ENCODE results near the gene CHRNA9. TPM values are rescaled to one million over a fixed set of nuclear protein-coding genes. Genes with fewer than 3 reads are reported as not detected.

Gene CHRNA9
- total and polyA plus RNA-seq, 2 donors (not counting 1 experiment from before 2014, with no cell fraction given), result 0.07 TPM; not detected in 1

DNA sequence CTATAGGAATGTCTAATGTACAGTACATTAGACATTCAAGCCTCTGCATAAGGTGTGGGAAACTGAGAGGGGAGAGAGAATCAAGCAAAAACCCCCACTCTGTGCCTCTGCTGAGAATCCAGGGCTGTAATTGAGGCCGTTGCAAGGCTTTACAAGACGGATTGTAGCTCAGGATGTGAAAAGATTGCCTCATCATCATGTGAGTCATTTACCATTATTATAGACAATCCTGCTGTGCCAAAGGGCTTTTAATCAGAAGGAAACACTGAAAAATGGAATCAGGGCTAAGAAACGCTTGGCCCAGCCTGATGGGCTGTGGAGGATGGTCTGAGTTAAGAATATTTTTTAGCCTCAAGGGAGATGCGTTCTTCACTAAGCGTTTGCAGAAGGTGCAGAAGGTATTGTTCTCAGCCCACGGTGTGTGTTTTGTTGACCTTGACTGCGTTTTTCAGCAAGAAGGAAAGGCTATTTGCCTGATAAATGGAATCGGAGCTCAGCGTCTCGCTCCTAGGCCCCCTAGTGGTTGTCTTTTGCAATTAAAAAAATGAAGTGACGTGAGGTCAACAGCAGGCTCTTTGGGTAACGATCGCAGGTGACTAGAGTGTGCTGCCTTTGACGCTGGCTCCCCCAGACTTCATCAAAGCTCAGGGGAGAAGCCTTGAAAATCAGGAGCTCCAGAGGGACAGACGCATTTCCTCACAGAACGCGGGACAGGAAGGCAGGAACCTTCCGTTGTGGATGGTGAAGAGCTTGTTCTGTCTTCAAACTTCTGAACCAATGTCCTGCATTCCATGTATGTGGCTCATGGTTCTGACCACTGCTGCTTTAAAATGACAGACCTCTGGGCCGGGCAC, 18.1 kb upstream of the CHRNA9 start:
- Histone ChIP-seq H3K27ac (ENCODE audit: low read length in 2 of 2) (peak overlapping the region; percentile 57 to 78), H2AFZ (ENCODE audit: insufficient read depth, low read depth, low read length, poor library complexity, severe bottlenecking) (peak overlapping the region; percentile 89), H3K4me1 (ENCODE audit: control insufficient read depth in 2 of 2, insufficient read depth in 2 of 2, low read length in 2 of 2) (peaks cover 18 to 20% of the 10 kb centered on the region in 2 donors), H3K9ac (ENCODE audit: low read length) (peak overlapping the region; percentile 43), H4K20me1 (ENCODE audit: control insufficient read depth, insufficient read depth, low read length, poor library complexity, severe bottlenecking) (no peaks in the 10 kb centered on the region), H3K9me3 (ENCODE audit: control extremely low read depth in 1 of 3, control insufficient read depth in 2 of 3, insufficient read depth in 1 of 3, low read length in 2 of 3) (no peaks in the 10 kb centered on the region), H3K4me2 (replicated peaks; ENCODE audit: low read depth, low read length, poor library complexity, severe bottlenecking) (peak overlapping the region; percentile 70), H3K79me2 (ENCODE audit: control insufficient read depth, insufficient read depth, low read length) (peaks cover 8% of the 10 kb centered on the region), H3K27me3 (replicated peaks in 1 of 4; ENCODE audit: control extremely low read depth in 1 of 4, control insufficient read depth in 3 of 4, insufficient read depth in 4 of 4, low read length in 3 of 4) (no peaks in the 10 kb centered on the region), H3K36me3 (replicated peaks in 1 of 2; ENCODE audit: control extremely low read depth in 1 of 2, control insufficient read depth in 1 of 2, extremely low read depth in 1 of 2, insufficient read depth in 2 of 2, low read length in 1 of 2) (no peaks in the 10 kb centered on the region), H3K4me3 (ENCODE audit: control extremely low read depth in 1 of 5, extremely low read depth in 1 of 5, insufficient read depth in 1 of 5, low read depth in 2 of 5, low read length in 4 of 5) (peak overlapping the region; percentile 25 to 62 (median 58))
- H3K4me1 Mint-ChIP-seq, result peaks cover 32% of the 10 kb centered on the region
- 14% methylated on average over 17 of the region's 19 CpGs for WGBS (ENCODE audit: insufficient coverage)
- H3K4me3 Mint-ChIP-seq, result peak overlapping the region; percentile 83
- DNase-seq, result peak; percentile 87
- no peaks in the 10 kb centered on the region for H3K27me3 Mint-ChIP-seq
- peak overlapping the region; percentile 85 for H3K27ac Mint-ChIP-seq
- ATAC-seq (ENCODE audit: low read depth), result peak; percentile 84
- intact Hi-C loops (cut with micrococcal nuclease), result loop anchor here (1.0 to 2.0 kb wide), 5 partner anchors 8 to 260 kb away; partner anchors contain the start of gene N4BP2
- POLR2A ChIA-PET, result interaction anchor here (0.5 to 1.3 kb wide), 11 partner anchors 8 to 234 kb away, joined by 3 to 6 read pairs (median 3); no protein-coding TSS in a partner anchor
- H3K9me3 Mint-ChIP-seq (ENCODE audit: insufficient read depth), result no peaks in the 10 kb centered on the region
- CTCF ChIA-PET, result interaction anchor here (0.6 to 6.1 kb wide), 68 partner anchors 7 to 848 kb away, joined by 3 to 69 read pairs (median 4); partner anchors contain the start of genes N4BP2 and RHOH
- TF ChIP-seq EZH2 (IDR thresholded peaks at IDR 0.05; ENCODE audit: borderline replicate concordance, insufficient read depth, low read depth, low read length, poor library complexity, severe bottlenecking), result no peak
- TF ChIP-seq, protein P1, sequence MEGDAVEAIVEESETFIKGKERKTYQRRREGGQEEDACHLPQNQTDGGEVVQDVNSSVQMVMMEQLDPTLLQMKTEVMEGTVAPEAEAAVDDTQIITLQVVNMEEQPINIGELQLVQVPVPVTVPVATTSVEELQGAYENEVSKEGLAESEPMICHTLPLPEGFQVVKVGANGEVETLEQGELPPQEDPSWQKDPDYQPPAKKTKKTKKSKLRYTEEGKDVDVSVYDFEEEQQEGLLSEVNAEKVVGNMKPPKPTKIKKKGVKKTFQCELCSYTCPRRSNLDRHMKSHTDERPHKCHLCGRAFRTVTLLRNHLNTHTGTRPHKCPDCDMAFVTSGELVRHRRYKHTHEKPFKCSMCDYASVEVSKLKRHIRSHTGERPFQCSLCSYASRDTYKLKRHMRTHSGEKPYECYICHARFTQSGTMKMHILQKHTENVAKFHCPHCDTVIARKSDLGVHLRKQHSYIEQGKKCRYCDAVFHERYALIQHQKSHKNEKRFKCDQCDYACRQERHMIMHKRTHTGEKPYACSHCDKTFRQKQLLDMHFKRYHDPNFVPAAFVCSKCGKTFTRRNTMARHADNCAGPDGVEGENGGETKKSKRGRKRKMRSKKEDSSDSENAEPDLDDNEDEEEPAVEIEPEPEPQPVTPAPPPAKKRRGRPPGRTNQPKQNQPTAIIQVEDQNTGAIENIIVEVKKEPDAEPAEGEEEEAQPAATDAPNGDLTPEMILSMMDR (IDR thresholded peaks at IDR 0.05), result peak; percentile 90
